ENCODE results near the gene MIS12. TPM values are rescaled to one million over a fixed set of nuclear protein-coding genes. Genes with fewer than 3 reads are reported as not detected.

MIS12 gene
- polyA plus RNA-seq, 2 of the 4 experiments (the other 2 are of a cell fraction), result 26.6 to 38.2 TPM

DNA sequence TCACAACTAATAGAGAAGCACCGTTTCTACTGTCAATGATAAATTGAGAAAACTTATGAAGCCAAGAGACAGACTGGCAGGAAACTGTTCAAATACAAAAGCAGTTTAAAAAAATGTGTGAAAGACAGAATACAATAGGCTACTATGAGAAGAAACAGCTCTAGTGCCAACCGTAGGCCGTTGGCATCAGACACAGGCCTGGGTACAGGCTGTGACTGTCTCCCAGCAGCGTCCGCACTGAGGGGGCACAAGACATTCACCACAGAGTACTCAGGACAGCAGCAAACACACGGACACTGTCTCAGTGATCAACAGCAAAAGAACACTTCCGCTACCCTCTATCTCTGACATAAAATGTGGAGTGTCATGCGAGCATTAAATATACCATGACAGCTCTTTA, 39.6 kb upstream of the MIS12 start:
- POLR2A ChIA-PET, result no interaction called here
- TF ChIP-seq ZSCAN20 (CRISPR knock-in tag; IDR thresholded peaks at IDR 0.05), result no peak
- no peak for TF ChIP-seq ZFP36 (IDR thresholded peaks at IDR 0.05; ENCODE audit: borderline replicate concordance, partially characterized antibody)
- TF ChIP-seq CBX2 (IDR thresholded peaks at IDR 0.05; ENCODE audit: borderline replicate concordance, low read depth), result no peak
- TF ChIP-seq PHF8 (IDR thresholded peaks at IDR 0.05; ENCODE audit: borderline replicate concordance, low read depth), result no peak
- TF ChIP-seq ZNF302 (CRISPR knock-in tag; IDR thresholded peaks at IDR 0.05), result no peak
- TF ChIP-seq FOSL2 (IDR thresholded peaks at IDR 0.05), result no peak
- no peak for TF ChIP-seq FOSL2 (CRISPR knock-in tag; IDR thresholded peaks at IDR 0.05)
- TF ChIP-seq FOXS1 (CRISPR knock-in tag; IDR thresholded peaks at IDR 0.05), result no peak
- TF ChIP-seq NFE2L2 (conservative IDR thresholded peaks at IDR 0.05; ENCODE audit: low read length), result no peak
- TF ChIP-seq KDM5A (IDR thresholded peaks at IDR 0.05), result no peak
- TF ChIP-seq, protein P1, sequence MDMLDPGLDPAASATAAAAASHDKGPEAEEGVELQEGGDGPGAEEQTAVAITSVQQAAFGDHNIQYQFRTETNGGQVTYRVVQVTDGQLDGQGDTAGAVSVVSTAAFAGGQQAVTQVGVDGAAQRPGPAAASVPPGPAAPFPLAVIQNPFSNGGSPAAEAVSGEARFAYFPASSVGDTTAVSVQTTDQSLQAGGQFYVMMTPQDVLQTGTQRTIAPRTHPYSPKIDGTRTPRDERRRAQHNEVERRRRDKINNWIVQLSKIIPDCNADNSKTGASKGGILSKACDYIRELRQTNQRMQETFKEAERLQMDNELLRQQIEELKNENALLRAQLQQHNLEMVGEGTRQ (IDR thresholded peaks at IDR 0.05), result no peak
- TF ChIP-seq CBX8 (IDR thresholded peaks at IDR 0.05), result no peak
- no peak for TF ChIP-seq SREBF2 (IDR thresholded peaks at IDR 0.05)
- TF ChIP-seq MYC (IDR thresholded peaks at IDR 0.05; ENCODE audit: borderline replicate concordance, low read length), result no peak
- no peak for TF ChIP-seq HOXB13 (CRISPR knock-in tag; IDR thresholded peaks at IDR 0.05; ENCODE audit: low read depth)
- TF ChIP-seq TP53 (CRISPR knock-in tag; IDR thresholded peaks at IDR 0.05), result no peak
- FAIRE-seq, result no peak
- Histone ChIP-seq H3K4me2 (no peak overlapping the region), H3K4me3 (no peak overlapping the region), H3K27ac (no peak overlapping the region), H3K4me1 (no peaks in the 10 kb centered on the region), H3K9me3 (no peaks in the 10 kb centered on the region)
- DNase-seq (ENCODE audit: low read depth in 1 of 2, low spot score in 1 of 2), result no peak
- 92% methylated on average over 8 of the region's 8 CpGs for WGBS (ENCODE audit: missing lambda C conversion rate)
- CTCF ChIA-PET, result interaction anchor here (1.3 to 7.6 kb wide), 2 partner anchors 8 to 13 kb away, joined by 3 to 76 read pairs; partner anchors contain the start of gene C1QBP
- no peak for ATAC-seq

DNA sequence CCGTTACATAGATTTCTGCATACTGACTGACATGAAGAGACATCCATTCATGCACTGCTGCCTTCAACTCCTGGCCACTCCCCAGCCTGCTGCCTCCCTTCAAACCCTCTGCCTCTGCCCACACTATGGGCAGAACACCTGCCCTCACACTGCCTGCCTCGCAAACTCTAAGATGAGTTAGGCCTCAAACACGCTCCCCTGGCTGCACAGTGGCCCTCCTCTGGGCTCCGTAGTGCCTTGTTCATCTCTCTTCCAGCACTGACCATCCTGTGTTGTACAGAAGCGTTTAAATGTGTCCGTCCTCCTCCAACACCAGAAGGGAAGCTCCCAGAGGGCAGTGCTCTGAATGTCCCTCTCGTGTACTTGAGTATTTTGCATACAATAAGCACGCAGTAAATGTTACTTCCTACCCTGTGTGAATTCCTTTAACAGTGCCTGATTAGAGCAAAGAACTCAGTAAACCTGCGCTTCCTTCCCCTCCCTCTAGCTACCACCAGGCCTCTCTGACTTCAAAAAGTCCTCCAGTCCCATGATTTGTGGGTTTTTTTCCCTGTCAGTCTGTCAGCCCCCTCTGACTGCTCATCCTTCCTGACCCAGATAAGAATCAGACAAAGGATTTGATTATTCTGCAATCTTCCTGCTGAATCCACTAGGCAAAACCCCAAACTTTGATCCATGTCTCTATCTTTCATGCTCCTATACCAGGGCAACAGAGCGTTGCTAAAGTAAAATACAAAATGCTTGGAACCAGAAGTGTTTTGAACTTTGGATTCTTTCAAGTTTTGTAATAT, 21.5 kb upstream of the MIS12 start:
- H3K4me2 ChIP-seq, result no peak overlapping the region
- no peak overlapping the region for H3K4me3 ChIP-seq
- 88% methylated on average over 10 of the region's 10 CpGs for WGBS (ENCODE audit: missing lambda C conversion rate)
- no peak for TF ChIP-seq RNF2 (IDR thresholded peaks at IDR 0.05; ENCODE audit: borderline replicate concordance, low read depth)
- TF ChIP-seq, protein P2, sequence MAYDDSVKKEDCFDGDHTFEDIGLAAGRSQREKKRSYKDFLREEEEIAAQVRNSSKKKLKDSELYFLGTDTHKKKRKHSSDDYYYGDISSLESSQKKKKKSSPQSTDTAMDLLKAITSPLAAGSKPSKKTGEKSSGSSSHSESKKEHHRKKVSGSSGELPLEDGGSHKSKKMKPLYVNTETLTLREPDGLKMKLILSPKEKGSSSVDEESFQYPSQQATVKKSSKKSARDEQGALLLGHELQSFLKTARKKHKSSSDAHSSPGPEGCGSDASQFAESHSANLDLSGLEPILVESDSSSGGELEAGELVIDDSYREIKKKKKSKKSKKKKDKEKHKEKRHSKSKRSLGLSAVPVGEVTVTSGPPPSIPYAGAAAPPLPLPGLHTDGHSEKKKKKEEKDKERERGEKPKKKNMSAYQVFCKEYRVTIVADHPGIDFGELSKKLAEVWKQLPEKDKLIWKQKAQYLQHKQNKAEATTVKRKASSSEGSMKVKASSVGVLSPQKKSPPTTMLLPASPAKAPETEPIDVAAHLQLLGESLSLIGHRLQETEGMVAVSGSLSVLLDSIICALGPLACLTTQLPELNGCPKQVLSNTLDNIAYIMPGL (CRISPR knock-in tag; IDR thresholded peaks at IDR 0.05; ENCODE audit: borderline replicate concordance), result no peak
- no peak for TF ChIP-seq TFCP2L1 (CRISPR knock-in tag; IDR thresholded peaks at IDR 0.05)
- no peak for TF ChIP-seq CHD2 (IDR thresholded peaks at IDR 0.05; ENCODE audit: low read length, partially characterized antibody)
- TF ChIP-seq NPAS2 (CRISPR knock-in tag; IDR thresholded peaks at IDR 0.05; ENCODE audit: borderline replicate concordance), result no peak
- TF ChIP-seq, protein P3, sequence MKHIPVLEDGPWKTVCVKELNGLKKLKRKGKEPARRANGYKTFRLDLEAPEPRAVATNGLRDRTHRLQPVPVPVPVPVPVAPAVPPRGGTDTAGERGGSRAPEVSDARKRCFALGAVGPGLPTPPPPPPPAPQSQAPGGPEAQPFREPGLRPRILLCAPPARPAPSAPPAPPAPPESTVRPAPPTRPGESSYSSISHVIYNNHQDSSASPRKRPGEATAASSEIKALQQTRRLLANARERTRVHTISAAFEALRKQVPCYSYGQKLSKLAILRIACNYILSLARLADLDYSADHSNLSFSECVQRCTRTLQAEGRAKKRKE (CRISPR knock-in tag; IDR thresholded peaks at IDR 0.05; ENCODE audit: low read depth), result no peak
- TF ChIP-seq PHF8 (IDR thresholded peaks at IDR 0.05; ENCODE audit: borderline replicate concordance, low read depth), result no peak
- TF ChIP-seq, protein P1 (IDR thresholded peaks at IDR 0.05), result no peak
- no peak for TF ChIP-seq RFX5 (IDR thresholded peaks at IDR 0.05)
- TF ChIP-seq JUNB (IDR thresholded peaks at IDR 0.05), result no peak
- TF ChIP-seq, protein P4, sequence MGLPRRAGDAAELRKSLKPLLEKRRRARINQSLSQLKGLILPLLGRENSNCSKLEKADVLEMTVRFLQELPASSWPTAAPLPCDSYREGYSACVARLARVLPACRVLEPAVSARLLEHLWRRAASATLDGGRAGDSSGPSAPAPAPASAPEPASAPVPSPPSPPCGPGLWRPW (IDR thresholded peaks at IDR 0.05), result no peak
- no peak for TF ChIP-seq EHF (CRISPR knock-in tag; IDR thresholded peaks at IDR 0.05)
- TF ChIP-seq NFE2L2 (conservative IDR thresholded peaks at IDR 0.05; ENCODE audit: low read length), result no peak
- DNase-seq (ENCODE audit: low read depth in 1 of 2, low spot score in 1 of 2) (no peak), ATAC-seq (no peak), FAIRE-seq (no peak)
- ChIA-PET POLR2A (no interaction called here), CTCF (interaction anchor here (0.6 to 13.3 kb wide), 5 partner anchors 10 to 42 kb away, joined by 3 to 86 read pairs (median 3); partner anchors contain the start of gene C1QBP)
- H3K9me3 ChIP-seq, result no peaks in the 10 kb centered on the region
- peaks cover 9% of the 10 kb centered on the region; the same call in 2 of the 3 replicates for H3K4me1 ChIP-seq
- no peak overlapping the region for H3K27ac ChIP-seq

All from A549 (cell line).